Type B pancreatic cell (in vitro differentiated cells): ENCODE data around the gene DAPK2. TPM values are rescaled to one million over a fixed set of nuclear protein-coding genes. Genes with fewer than 3 reads are reported as not detected.

Experiments
- DNase-seq: peaks from one replicate; pipeline ENCODE4 v3.0.0; 2021; ENCODE audit warnings: mixed read lengths; ENCODE audit not compliant: unreplicated experiment; ENCODE audit errors: extremely low spot score
- H3K27ac Mint-ChIP-seq: 2 replicates; pipeline ENCODE4 v1.8.0; 2021; ENCODE audit warnings: mild to moderate bottlenecking, mixed read lengths
- H3K27me3 Mint-ChIP-seq: 2 replicates; pipeline ENCODE4 v1.8.0; 2021; ENCODE audit warnings: mixed read lengths
- H3K36me3 Mint-ChIP-seq: 2 replicates; pipeline ENCODE4 v1.8.0; 2021; ENCODE audit warnings: mixed read lengths
- H3K4me1 Mint-ChIP-seq: one replicate; pipeline ENCODE4 v1.8.0; 2021; ENCODE audit warnings: mixed read lengths; ENCODE audit not compliant: unreplicated experiment
- H3K4me3 Mint-ChIP-seq: 2 replicates; pipeline ENCODE4 v1.8.0; 2021; ENCODE audit warnings: mild to moderate bottlenecking, mixed read lengths
- H3K9me3 Mint-ChIP-seq: 2 replicates; pipeline ENCODE4 v1.8.0; 2021; ENCODE audit warnings: mixed read lengths
- CTCF ChIP-seq: fragments of 200-600 bp; sonication (generic); conservative IDR thresholded peaks from 2 replicates; pipeline ENCODE4 v1.5.0; 2021; ENCODE audit warnings: antibody characterized with exemption, mild to moderate bottlenecking
- total RNA-seq: library from RNA; stranded (reverse); gene quantifications from 2 replicates; pipeline ENCODE4 v1.2.1, GENCODE V29; 2021; ENCODE audit warnings: low replicate concordance

Gene DAPK2
- total RNA-seq, 1 donor from 2014 or later = 5.0 TPM

DNA sequence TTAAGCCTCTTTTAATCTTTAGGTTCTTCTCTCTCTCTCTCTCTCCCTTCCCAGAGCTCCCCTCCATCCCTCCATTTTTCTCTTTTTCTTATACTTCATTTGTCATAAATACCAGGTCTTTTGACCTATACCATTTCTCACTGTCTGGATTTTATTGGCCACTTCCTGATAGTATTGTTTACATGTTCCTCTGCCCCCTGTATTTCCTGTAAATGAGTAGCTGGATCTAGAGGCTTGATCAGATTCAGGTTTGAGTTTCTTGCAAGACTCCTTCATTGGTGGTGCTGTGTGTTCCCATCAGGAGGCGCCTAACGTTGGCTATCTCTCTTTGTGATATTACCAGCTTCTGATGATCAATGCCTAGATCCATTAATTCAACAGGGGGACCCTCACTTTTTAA, 42.2 kb downstream of the DAPK2 start:
- DNase-seq = no peak
- peaks cover 10% of the 10 kb centered on the region for H3K27me3 Mint-ChIP-seq
- peaks cover 5% of the 10 kb centered on the region for H3K9me3 Mint-ChIP-seq

DNA sequence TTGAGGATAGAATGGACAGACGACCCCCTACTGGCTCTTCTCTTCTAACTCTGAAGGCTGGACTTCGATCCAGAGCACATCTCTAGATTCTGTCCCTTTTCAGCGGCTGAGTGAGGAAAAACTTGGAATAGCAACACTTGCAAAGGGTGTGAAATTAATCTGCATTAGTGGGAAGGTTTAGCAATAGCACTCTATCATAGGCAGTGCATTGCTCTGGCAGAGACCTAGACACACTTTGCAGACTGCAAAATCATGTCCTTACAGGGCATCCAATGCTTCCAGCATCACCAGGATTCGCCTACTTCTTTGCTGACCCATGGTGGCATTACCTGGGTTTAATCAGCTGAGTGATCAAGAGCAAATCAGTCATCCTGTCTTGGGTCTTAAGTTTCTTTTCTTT, 43.1 kb downstream of the DAPK2 start:
- H3K9me3 Mint-ChIP-seq = peaks cover 5% of the 10 kb centered on the region
- no peaks in the 10 kb centered on the region for H3K36me3 Mint-ChIP-seq
- peaks cover 10% of the 10 kb centered on the region for H3K27me3 Mint-ChIP-seq

More for the DNA sequence above, 42.2 kb downstream of the DAPK2 start:
- Mint-ChIP-seq H3K4me1 (peaks cover 21% of the 10 kb centered on the region), H3K36me3 (no peaks in the 10 kb centered on the region), H3K4me3 (no peak overlapping the region), H3K27ac (peak overlapping the region; percentile 34)
- no peak for TF ChIP-seq CTCF

DNA sequence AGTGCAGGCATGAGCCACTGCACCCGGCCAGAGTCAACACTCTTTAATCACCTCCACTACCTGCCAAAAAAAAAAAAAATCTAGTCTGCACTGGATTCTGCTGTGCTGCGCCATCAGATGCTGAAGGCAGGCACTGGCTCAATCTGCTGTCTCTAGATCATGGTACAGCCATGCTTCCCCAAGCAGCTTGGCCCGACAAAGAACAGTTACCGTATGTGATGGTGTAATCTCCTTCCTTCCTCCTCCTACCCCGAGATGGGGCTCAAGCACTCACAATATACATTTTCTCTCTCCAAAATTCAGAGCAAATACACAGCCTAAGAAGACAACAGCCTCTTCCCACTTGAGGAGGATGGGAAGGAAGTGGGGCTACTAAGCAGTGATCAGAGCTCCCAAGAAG, 45.1 kb downstream of the DAPK2 start:
- no peak overlapping the region for H3K4me3 Mint-ChIP-seq
- peaks cover 34% of the 10 kb centered on the region for H3K4me1 Mint-ChIP-seq
- no peak for TF ChIP-seq CTCF
- no peak overlapping the region for H3K27ac Mint-ChIP-seq
- DNase-seq = no peak
- peaks cover 5% of the 10 kb centered on the region for H3K9me3 Mint-ChIP-seq
- H3K36me3 Mint-ChIP-seq = no peaks in the 10 kb centered on the region
- H3K27me3 Mint-ChIP-seq = peaks cover 10% of the 10 kb centered on the region

More for the DNA sequence above, 43.1 kb downstream of the DAPK2 start:
- no peak overlapping the region for H3K4me3 Mint-ChIP-seq
- no peak for DNase-seq
- TF ChIP-seq CTCF = no peak
- H3K27ac Mint-ChIP-seq = no peak overlapping the region
- peaks cover 26% of the 10 kb centered on the region for H3K4me1 Mint-ChIP-seq

DNA sequence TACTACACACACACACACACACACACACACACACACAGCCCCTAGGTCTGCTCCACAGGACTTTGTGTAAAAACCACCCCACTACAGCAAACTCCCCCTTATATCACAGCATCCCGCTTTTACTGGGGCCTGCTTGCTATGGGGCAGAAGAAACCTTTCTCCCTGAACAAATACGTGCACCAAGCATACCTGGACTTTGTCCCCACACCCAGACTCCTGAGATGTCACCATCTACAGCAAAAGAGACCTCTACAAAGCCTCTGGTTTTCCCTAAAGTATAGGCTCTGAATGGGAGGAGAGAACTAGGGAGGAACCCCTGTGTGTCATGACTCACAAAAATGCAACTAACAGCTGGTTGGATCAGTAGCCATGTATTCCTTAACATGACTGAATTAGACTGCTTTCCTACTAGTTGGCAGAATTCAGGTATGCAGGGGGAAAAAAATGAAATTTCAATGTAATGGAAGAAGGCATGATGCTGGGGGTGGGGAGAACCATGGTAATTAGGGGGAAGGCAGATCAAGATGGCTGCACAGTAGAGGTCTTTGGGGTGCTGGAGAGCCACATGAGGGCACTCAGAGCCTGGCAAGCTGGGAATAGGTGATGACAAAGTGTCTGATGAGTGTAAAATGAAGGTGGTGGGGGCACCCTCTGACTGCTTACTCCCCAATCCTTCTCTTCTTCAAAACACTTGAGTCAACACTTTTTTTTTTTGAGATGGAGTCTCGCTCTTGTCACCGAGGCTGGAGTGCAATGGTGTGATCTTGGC, 45.9 kb downstream of the DAPK2 start:
- no peak for DNase-seq
- peaks cover 10% of the 10 kb centered on the region for H3K27me3 Mint-ChIP-seq
- H3K4me3 Mint-ChIP-seq = no peak overlapping the region
- no peak for TF ChIP-seq CTCF
- no peaks in the 10 kb centered on the region for H3K36me3 Mint-ChIP-seq
- H3K4me1 Mint-ChIP-seq = peaks cover 34% of the 10 kb centered on the region
- H3K9me3 Mint-ChIP-seq = peaks cover 5% of the 10 kb centered on the region
- peak overlapping the region; percentile 25 for H3K27ac Mint-ChIP-seq

GRCh38 chr15:63999177-63999576, 47.1 kb downstream of the DAPK2 start:
- no peak for TF ChIP-seq CTCF
- DNase-seq = no peak
- peaks cover 5% of the 10 kb centered on the region for H3K9me3 Mint-ChIP-seq
- H3K27me3 Mint-ChIP-seq = peaks cover 10% of the 10 kb centered on the region
- peaks cover 34% of the 10 kb centered on the region for H3K4me1 Mint-ChIP-seq
- no peaks in the 10 kb centered on the region for H3K36me3 Mint-ChIP-seq
- no peak overlapping the region for H3K4me3 Mint-ChIP-seq
- no peak overlapping the region for H3K27ac Mint-ChIP-seq
